Duodenal mucosa (tissue), 2 donors: ENCODE results near the gene THSD8.
"Not testable (repeated sequence)": the region's sequence is repeated elsewhere in the genome, so short reads cannot be mapped to it uniquely, and the experiment has no call there.

Experiments used
- H3K27ac ChIP-seq: one replicate; pipeline ENCODE4 v1.7.0; 2013; ENCODE audit warnings: low read depth, low read length
- H3K27me3 ChIP-seq, 2 donors: one replicate each; pipeline ENCODE4 v1.7.0; 2013; ENCODE audit warnings: low read length in 2 of 2, control low read depth in 1 of 2; ENCODE audit not compliant: insufficient read depth in 2 of 2, control insufficient read depth in 1 of 2
- H3K36me3 ChIP-seq, 2 donors: one replicate each; pipeline ENCODE4 v1.7.0; 2013; ENCODE audit warnings: low read length in 2 of 2, control low read depth in 1 of 2; ENCODE audit not compliant: insufficient read depth in 2 of 2, control insufficient read depth in 1 of 2
- H3K4me1 ChIP-seq, 2 donors: one replicate each; pipeline ENCODE4 v1.7.0; 2013; ENCODE audit warnings: low read length in 2 of 2, control low read depth in 1 of 2; ENCODE audit not compliant: insufficient read depth in 2 of 2, control insufficient read depth in 1 of 2
- H3K4me3 ChIP-seq, 2 donors: one replicate each; pipeline ENCODE4 v1.7.0; 2013; ENCODE audit warnings: low read length in 2 of 2, low read depth in 1 of 2
- H3K9ac ChIP-seq, 2 donors: one replicate each; pipeline ENCODE4 v1.7.0; 2013; ENCODE audit warnings: low read length in 2 of 2, low read depth in 1 of 2
- H3K9me3 ChIP-seq, 2 donors: one replicate each; pipeline ENCODE4 v1.7.0; 2013; ENCODE audit warnings: low read length in 2 of 2, control low read depth in 1 of 2; ENCODE audit not compliant: control insufficient read depth in 1 of 2

THSD8 gene

DNA sequence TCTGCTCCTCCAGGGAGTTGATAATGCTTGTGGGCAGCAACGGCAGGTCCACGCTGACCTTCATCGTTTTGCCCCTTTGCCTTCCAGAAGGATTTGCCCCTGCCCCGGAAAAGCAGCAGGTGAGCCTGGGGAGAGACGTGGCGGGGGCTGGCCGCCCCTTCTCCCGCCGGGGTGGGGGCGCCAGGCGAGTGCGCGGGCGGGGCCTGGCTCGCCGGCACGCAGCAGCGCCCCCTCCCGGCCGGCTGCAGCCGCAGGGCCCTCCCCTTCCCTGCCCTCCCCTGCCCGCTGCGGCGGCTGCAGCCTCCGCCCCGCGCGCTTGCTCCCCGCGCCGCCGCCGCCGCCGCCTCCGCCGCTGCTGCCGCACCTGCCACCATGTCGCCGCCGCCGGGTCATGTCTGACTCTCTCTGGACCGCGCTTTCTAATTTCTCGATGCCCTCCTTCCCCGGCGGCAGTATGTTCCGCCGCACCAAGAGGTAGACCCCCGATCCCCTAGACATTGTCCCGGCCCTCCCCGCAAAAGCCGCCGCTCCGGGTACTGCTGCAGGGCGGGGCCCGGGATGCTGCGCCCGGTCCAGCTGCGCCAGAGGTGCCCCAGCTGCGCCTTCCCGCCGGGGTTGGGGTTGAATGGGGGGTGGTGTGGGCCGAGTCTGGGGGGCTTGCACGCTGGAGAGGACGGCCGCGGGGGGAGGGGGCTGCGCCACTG lies 36.5 kb downstream of the THSD8 start, which contains the start of gene MAST1:
TSS of gene MAST1 (plus strand) at position 334 of the 704 bp plus-strand sequence. CDS start at position 392, 58 bp downstream.
- Histone ChIP-seq H3K27ac (no peak within 1 kb of the TSS), H3K9me3 (no peaks in the 10 kb centered on the region), H3K36me3 (no peaks in the 10 kb centered on the region), H3K4me3 (no peak within 1 kb of the TSS), H3K27me3 (peaks cover 77 to 83% of the 10 kb centered on the region in 2 donors), H3K9ac (no peak within 1 kb of the TSS), H3K4me1 (peaks cover 9 to 17% of the 10 kb centered on the region in 2 donors)

GRCh38 chr19:12838886-12839756 lies 37.3 kb downstream of the THSD8 start:
- H3K4me3 ChIP-seq, result no peak overlapping the region
- H3K27ac ChIP-seq, result no peak overlapping the region
- no peaks in the 10 kb centered on the region for H3K9me3 ChIP-seq
- no peak overlapping the region for H3K9ac ChIP-seq
- H3K4me1 ChIP-seq, result peaks cover 8 to 16% of the 10 kb centered on the region in 2 donors
- H3K27me3 ChIP-seq, result peaks cover 75 to 83% of the 10 kb centered on the region in 2 donors
- no peaks in the 10 kb centered on the region for H3K36me3 ChIP-seq

GRCh38 chr19:12840091-12841079 lies 38.5 kb downstream of the THSD8 start:
- Histone ChIP-seq H3K4me3 (peak overlapping the region in 1 of 2 donors; percentile 58), H3K9me3 (no peaks in the 10 kb centered on the region), H3K27me3 (peaks cover 64 to 75% of the 10 kb centered on the region in 2 donors), H3K27ac (no peak overlapping the region), H3K9ac (no peak overlapping the region), H3K4me1 (peaks cover 8 to 16% of the 10 kb centered on the region in 2 donors), H3K36me3 (no peaks in the 10 kb centered on the region)

GRCh38 chr19:12841094-12841493 lies 39.2 kb downstream of the THSD8 start:
- Histone ChIP-seq H3K4me1 (peaks cover 8 to 10% of the 10 kb centered on the region in 2 donors), H3K9me3 (no peaks in the 10 kb centered on the region), H3K9ac (no peak overlapping the region), H3K4me3 (peak overlapping the region; percentile 43 to 58), H3K36me3 (no peaks in the 10 kb centered on the region), H3K27me3 (peaks cover 61 to 69% of the 10 kb centered on the region in 2 donors), H3K27ac (no peak overlapping the region)

DNA sequence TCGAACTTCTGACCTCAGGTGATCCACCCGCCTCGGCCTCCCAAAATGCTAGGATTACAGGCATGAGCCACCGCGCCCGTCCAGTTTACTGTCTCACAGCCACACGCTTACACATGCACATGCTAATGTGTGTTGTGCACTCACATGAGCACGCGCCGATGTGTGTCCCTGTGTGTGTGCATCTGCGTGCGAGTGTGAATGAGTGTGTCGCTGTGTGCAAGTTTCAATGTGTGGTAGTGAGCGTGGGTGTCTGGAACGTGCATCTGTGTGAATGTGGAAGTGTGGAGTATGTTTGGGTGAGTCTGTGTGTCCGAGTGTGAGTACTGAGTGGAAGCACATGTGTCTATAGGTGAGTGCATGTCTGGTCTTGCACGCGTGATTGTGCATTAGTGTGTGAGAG lies 40.6 kb downstream of the THSD8 start:
- Histone ChIP-seq H3K9me3 (no peaks in the 10 kb centered on the region), H3K4me3 (no peak overlapping the region), H3K27me3 (peaks cover 55 to 65% of the 10 kb centered on the region in 2 donors), H3K9ac (no peak overlapping the region), H3K4me1 (peaks cover 11 to 14% of the 10 kb centered on the region in 2 donors), H3K27ac (no peak overlapping the region), H3K36me3 (no peaks in the 10 kb centered on the region)

- H3K4me1 ChIP-seq, result peaks cover 11 to 19% of the 10 kb centered on the region in 2 donors
- no peak overlapping the region for H3K27ac ChIP-seq
- no peak overlapping the region for H3K4me3 ChIP-seq
- peaks cover 48 to 59% of the 10 kb centered on the region in 2 donors for H3K27me3 ChIP-seq
- H3K36me3 ChIP-seq, result no peaks in the 10 kb centered on the region
- no peaks in the 10 kb centered on the region for H3K9me3 ChIP-seq
- H3K9ac ChIP-seq, result no peak overlapping the region
Observed at GRCh38 chr19:12843328-12843727, 41.5 kb downstream of the THSD8 start.

GRCh38 chr19:12843999-12844732 lies 42.3 kb downstream of the THSD8 start:
- Histone ChIP-seq H3K27me3 (peaks cover 43 to 53% of the 10 kb centered on the region in 2 donors), H3K36me3 (no peaks in the 10 kb centered on the region), H3K9me3 (no peaks in the 10 kb centered on the region), H3K4me1 (peaks cover 11 to 14% of the 10 kb centered on the region in 2 donors), H3K4me3 (no peak overlapping the region), H3K27ac (no peak overlapping the region), H3K9ac (no peak overlapping the region)

GRCh38 chr19:12846613-12847012 lies 44.7 kb downstream of the THSD8 start:
- H3K4me1 ChIP-seq, H3K9me3 ChIP-seq, H3K9ac ChIP-seq, H3K4me3 ChIP-seq, H3K27ac ChIP-seq, H3K36me3 ChIP-seq: not testable (repeated sequence)
- H3K27me3 ChIP-seq, result peaks cover 20 to 29% of the 10 kb centered on the region in 2 donors
